HG02870 (cell line): ENCODE data around the gene KAZN.

Source experiments
- ATAC-seq: cut with Tn5 transposase; IDR thresholded peaks from one replicate; pipeline ENCODE4 v1.9.1; 2021; ENCODE audit warnings: mild to moderate bottlenecking, moderate library complexity; ENCODE audit not compliant: unreplicated experiment

Gene KAZN

GRCh38 chr1:15064217-15064929 is 465.9 kb downstream of the KAZN start:
- no peak for ATAC-seq

GRCh38 chr1:15065291-15065690 is 466.8 kb downstream of the KAZN start:
- no peak for ATAC-seq

- no peak for ATAC-seq
Measured at GRCh38 chr1:15065736-15066135, 467.3 kb downstream of the KAZN start.

GRCh38 chr1:15066191-15066590 is 467.7 kb downstream of the KAZN start:
- no peak for ATAC-seq

- no peak for ATAC-seq
Measured at GRCh38 chr1:15067148-15067547, 468.7 kb downstream of the KAZN start.

GRCh38 chr1:15068152-15068551 is 469.7 kb downstream of the KAZN start:
- ATAC-seq, result no peak

GRCh38 chr1:15068997-15069396 is 470.5 kb downstream of the KAZN start:
- no peak for ATAC-seq

- no peak for ATAC-seq
Measured at GRCh38 chr1:15070145-15070748, 471.8 kb downstream of the KAZN start.

- ATAC-seq, result no peak
Measured at GRCh38 chr1:15071936-15072335, 473.5 kb downstream of the KAZN start.

- no peak for ATAC-seq
Measured at GRCh38 chr1:15073799-15074308, 475.4 kb downstream of the KAZN start.

GRCh38 chr1:15075175-15075574 is 476.7 kb downstream of the KAZN start:
- no peak for ATAC-seq

- ATAC-seq, result no peak
Measured at GRCh38 chr1:15075817-15076216, 477.3 kb downstream of the KAZN start.

GRCh38 chr1:15076807-15077206 is 478.3 kb downstream of the KAZN start:
- ATAC-seq, result no peak

- ATAC-seq, result no peak
Measured at GRCh38 chr1:15077384-15077783, 478.9 kb downstream of the KAZN start.

- ATAC-seq, result no peak
Measured at GRCh38 chr1:15080328-15081007, 482.0 kb downstream of the KAZN start.

- ATAC-seq, result no peak
Measured at GRCh38 chr1:15081102-15081501, 482.6 kb downstream of the KAZN start.

- no peak for ATAC-seq
Measured at GRCh38 chr1:15083578-15083977, 485.1 kb downstream of the KAZN start.

GRCh38 chr1:15088281-15088971 is 489.9 kb downstream of the KAZN start:
- no peak for ATAC-seq

GRCh38 chr1:15089258-15089992 is 490.9 kb downstream of the KAZN start:
- no peak for ATAC-seq

GRCh38 chr1:15090373-15090772 is 491.9 kb downstream of the KAZN start:
- no peak for ATAC-seq

- no peak for ATAC-seq
Measured at GRCh38 chr1:15094056-15094455, 495.6 kb downstream of the KAZN start.
